Hepatocyte (in vitro differentiated cells): ENCODE data around the gene GPC3. TPM values are rescaled to one million over a fixed set of nuclear protein-coding genes. Genes with fewer than 3 reads are reported as not detected.
"Not testable (repeated sequence)": the region's sequence is repeated elsewhere in the genome, so short reads cannot be mapped to it uniquely, and the experiment has no call there.

ENCODE experiments used
- DNase-seq: peaks from one replicate; pipeline ENCODE4 v3.0.0-alpha.2; 2016; ENCODE audit warnings: low spot score
- H2AFZ ChIP-seq: fragments of 200-600 bp; sonication (generic); 2 replicates; pipeline ENCODE4 v1.6.0; 2016; ENCODE audit warnings: antibody characterized with exemption, mild to moderate bottlenecking
- H3K27ac ChIP-seq: fragments of 200-600 bp; sonication (generic); 2 replicates; pipeline ENCODE4 v1.5.1; 2016; ENCODE audit warnings: mild to moderate bottlenecking
- H3K27me3 ChIP-seq: fragments of 200-600 bp; sonication (generic); 2 replicates; pipeline ENCODE4 v1.6.1; 2016
- H3K36me3 ChIP-seq: fragments of 200-600 bp; sonication (generic); replicated peaks from 2 replicates; pipeline ENCODE4 v1.5.1; 2016; ENCODE audit warnings: low read depth; ENCODE audit not compliant: insufficient read depth
- H3K4me1 ChIP-seq: fragments of 200-600 bp; sonication (generic); 2 replicates; pipeline ENCODE4 v1.5.1; 2016; ENCODE audit warnings: mild to moderate bottlenecking, moderate library complexity; ENCODE audit not compliant: insufficient read depth
- H3K4me2 ChIP-seq: fragments of 200-600 bp; sonication (generic); 2 replicates; pipeline ENCODE4 v1.6.0; 2016
- H3K4me3 ChIP-seq: fragments of 200-600 bp; sonication (generic); 2 replicates; pipeline ENCODE4 v1.5.1; 2016; ENCODE audit warnings: mild to moderate bottlenecking
- H3K79me2 ChIP-seq: fragments of 200-600 bp; sonication (generic); 2 replicates; pipeline ENCODE4 v1.6.0; 2017; ENCODE audit warnings: mild to moderate bottlenecking
- H3K9me2 ChIP-seq: fragments of 200-600 bp; sonication (generic); replicated peaks from 2 replicates; pipeline ENCODE4 v1.6.0; 2017; ENCODE audit warnings: mild to moderate bottlenecking; ENCODE audit not compliant: insufficient read depth
- H3K9me3 ChIP-seq: fragments of 200-600 bp; sonication (generic); 2 replicates; pipeline ENCODE4 v1.5.1; 2016; ENCODE audit warnings: low read depth, mild to moderate bottlenecking
- H4K20me1 ChIP-seq: fragments of 200-600 bp; sonication (generic); 2 replicates; pipeline ENCODE4 v1.6.0; 2016; ENCODE audit warnings: mild to moderate bottlenecking; ENCODE audit not compliant: insufficient read depth, poor library complexity, severe bottlenecking
- CTCF ChIP-seq: fragments of 200-600 bp; sonication (generic); IDR thresholded peaks from 2 replicates; pipeline ENCODE4 v1.5.1; 2016; ENCODE audit warnings: antibody characterized with exemption, mild to moderate bottlenecking; ENCODE audit not compliant: poor library complexity
- EZH2 ChIP-seq: fragments of 200-600 bp; sonication (generic); IDR thresholded peaks from 2 replicates; pipeline ENCODE4 v1.6.1; 2016; ENCODE audit warnings: antibody characterized with exemption, mild to moderate bottlenecking, borderline replicate concordance
- EZH2phosphoT487 ChIP-seq: fragments of 200-600 bp; sonication (generic); IDR thresholded peaks from one replicate; pipeline ENCODE4 v1.6.1; 2018; ENCODE audit warnings: antibody characterized with exemption, mild to moderate bottlenecking, low read depth, moderate library complexity; ENCODE audit not compliant: unreplicated experiment, severe bottlenecking
- WGBS: methylation state at CpG from one replicate; pipeline ENCODE4 v1.1.6; 2016; ENCODE audit warnings: low lambda C conversion rate; ENCODE audit errors: missing lambda C conversion rate; 5-methylcytosine and 5-hydroxymethylcytosine counted together
- polyA plus RNA-seq: library from polyadenylated mRNA; unstranded; fragments of >200 nt; fragmentation: Nextera tagmentation; extraction: Ambion mirVana; gene quantifications from 2 replicates; pipeline ENCODE4 v1.2.1, GENCODE V29; 2016
- total RNA-seq: library from RNA; depleted of rRNA; stranded (reverse); fragments of >200 nt; gene quantifications from 2 replicates; pipeline ENCODE4 v1.2.3, GENCODE V29; 2014

The GPC3 gene
- total and polyA plus RNA-seq, 2 experiments from 2014 or later, result 789 to 860 TPM

- Histone ChIP-seq H4K20me1 (no peaks in the 10 kb centered on the region), H3K4me3 (no peak overlapping the region), H3K9me3 (no peaks in the 10 kb centered on the region), H3K27ac (no peak overlapping the region), H3K79me2 (no peaks in the 10 kb centered on the region), H3K27me3 (no peaks in the 10 kb centered on the region), H3K4me1 (no peaks in the 10 kb centered on the region), H3K4me2 (no peak overlapping the region), H3K36me3 (no peaks in the 10 kb centered on the region), H3K9me2 (no peaks in the 10 kb centered on the region), H2AFZ (no peak overlapping the region)
- no peak for DNase-seq
- TF ChIP-seq EZH2phosphoT487 (no peak), EZH2 (no peak), CTCF (no peak)
- 37% methylated on average over 2 of the region's 2 CpGs for WGBS
These were observed 93.1 kb downstream of the GPC3 start for GRCh38 chrX:133892337-133892736.

- H3K4me2 ChIP-seq, result no peak overlapping the region
- H3K36me3 ChIP-seq, result no peaks in the 10 kb centered on the region
- no peaks in the 10 kb centered on the region for H3K4me1 ChIP-seq
- no peak for TF ChIP-seq CTCF
- no peak overlapping the region for H3K27ac ChIP-seq
- H3K4me3 ChIP-seq, result no peak overlapping the region
- no peaks in the 10 kb centered on the region for H3K27me3 ChIP-seq
- 57% methylated on average over 1 of the region's 1 CpG for WGBS
- no peak for DNase-seq
- H3K9me2 ChIP-seq, result no peaks in the 10 kb centered on the region
- no peaks in the 10 kb centered on the region for H3K79me2 ChIP-seq
- no peaks in the 10 kb centered on the region for H4K20me1 ChIP-seq
- H3K9me3 ChIP-seq, result no peaks in the 10 kb centered on the region
- no peak overlapping the region for H2AFZ ChIP-seq
These were observed 96.4 kb downstream of the GPC3 start for GRCh38 chrX:133888984-133889383.

GRCh38 chrX:133888084-133888483 is 97.3 kb downstream of the GPC3 start:
- not testable (repeated sequence) for H3K27me3 ChIP-seq, H3K4me3 ChIP-seq, H3K79me2 ChIP-seq, H3K27ac ChIP-seq, H2AFZ ChIP-seq, H4K20me1 ChIP-seq, H3K36me3 ChIP-seq, H3K4me1 ChIP-seq, H3K4me2 ChIP-seq, DNase-seq, H3K9me3 ChIP-seq, H3K9me2 ChIP-seq
- whole genome bisulfite sequencing, result 74% methylated on average over 3 of the region's 3 CpGs

- 45% methylated on average over 4 of the region's 4 CpGs for WGBS
- H4K20me1 ChIP-seq, result no peaks in the 10 kb centered on the region
- H3K4me1 ChIP-seq, result no peaks in the 10 kb centered on the region
These were observed 100.7 kb downstream of the GPC3 start for GRCh38 chrX:133884430-133885394.

More at GRCh38 chrX:133884430-133885394, 100.7 kb downstream of the GPC3 start:
- Histone ChIP-seq H3K9me3 (no peaks in the 10 kb centered on the region), H3K79me2 (no peaks in the 10 kb centered on the region), H2AFZ (no peak overlapping the region), H3K27ac (no peak overlapping the region), H3K4me2 (no peak overlapping the region), H3K9me2 (no peaks in the 10 kb centered on the region), H3K4me3 (no peak overlapping the region), H3K36me3 (no peaks in the 10 kb centered on the region), H3K27me3 (no peaks in the 10 kb centered on the region)
- TF ChIP-seq EZH2 (no peak), EZH2phosphoT487 (no peak), CTCF (no peak)
- DNase-seq, result no peak
